ENCODE results near the gene MRPL24.
A peak's percentile ranks its signal among the peaks of the same experiment; 100 is the strongest.

The MRPL24 gene

GRCh38 chr1:156742801-156743200 lies 1.9 kb upstream of the MRPL24 start:
- no peak for DNase-seq

DNA sequence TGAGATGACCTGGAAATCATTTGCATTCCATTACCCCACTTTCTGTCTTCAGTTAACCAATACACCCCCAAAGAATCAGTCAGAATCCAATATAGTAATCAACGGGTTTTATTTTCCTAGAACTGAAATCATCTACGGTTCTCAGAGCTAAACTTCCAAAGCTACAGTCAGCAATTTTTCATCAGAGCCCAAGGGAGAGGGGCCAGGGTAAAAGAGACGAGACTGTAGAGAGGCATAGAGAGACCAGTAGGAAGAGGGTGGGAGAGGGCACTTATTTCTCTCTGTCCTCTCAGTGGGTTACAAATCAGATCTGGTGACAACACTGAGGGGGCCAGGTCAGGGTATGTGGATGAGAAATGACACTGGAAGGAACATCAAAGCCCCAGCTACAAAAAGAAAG lies 1.1 kb upstream of the MRPL24 start:
- no peak for DNase-seq

DNA sequence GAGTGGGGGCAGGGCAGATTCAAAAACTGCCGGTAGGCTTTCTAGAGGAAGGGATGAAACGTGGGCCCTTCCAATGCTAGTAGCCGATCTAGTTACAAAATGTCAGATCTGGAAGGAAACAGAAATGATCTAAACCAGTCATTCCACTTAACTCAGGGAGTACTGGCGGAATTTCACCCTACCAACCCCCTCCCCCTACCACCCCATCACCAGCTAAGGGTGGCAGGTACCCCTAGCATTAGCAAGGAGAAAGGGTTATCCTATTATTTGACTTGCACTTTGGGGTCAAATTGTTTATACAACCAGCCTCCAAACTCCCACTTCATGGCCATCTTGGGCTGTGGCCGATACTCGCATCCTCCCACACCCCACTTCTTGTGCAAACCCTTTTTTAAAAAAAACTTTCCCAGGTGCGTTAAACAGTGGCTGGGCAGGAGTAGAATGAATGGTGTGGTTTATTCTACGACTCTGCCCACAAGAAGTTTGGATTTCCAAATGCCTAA lies 644 bp upstream of the MRPL24 start:
- no peak for DNase-seq

GRCh38 chr1:156740237-156740740 lies 599 bp downstream of the MRPL24 start:
- no peak for DNase-seq

GRCh38 chr1:156738916-156739315 lies 2.0 kb downstream of the MRPL24 start:
- no peak for DNase-seq

DNA sequence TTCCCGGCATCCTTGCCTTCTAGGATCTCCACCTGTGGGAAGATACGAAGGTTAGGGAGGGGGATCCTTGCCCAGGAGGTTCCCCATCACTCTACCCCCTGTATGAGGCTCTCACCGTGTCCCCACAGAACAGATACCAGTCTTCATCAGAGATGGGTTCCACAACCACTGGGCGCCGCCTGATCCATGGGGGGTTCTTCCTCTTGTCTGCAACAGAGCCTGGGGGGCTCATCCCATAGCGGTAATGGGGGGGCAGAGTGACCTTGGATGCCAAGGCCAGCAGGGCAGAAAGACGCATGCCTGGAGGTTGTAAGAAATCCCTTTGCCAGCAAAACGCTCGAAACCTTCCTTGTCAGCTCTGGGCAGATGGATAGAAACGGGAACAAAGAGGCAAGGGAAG lies 2.5 kb downstream of the MRPL24 start:
- DNase-seq = no peak

- no peak for DNase-seq
These were observed 6.8 kb downstream of the MRPL24 start for GRCh38 chr1:156733989-156734584.

DNA sequence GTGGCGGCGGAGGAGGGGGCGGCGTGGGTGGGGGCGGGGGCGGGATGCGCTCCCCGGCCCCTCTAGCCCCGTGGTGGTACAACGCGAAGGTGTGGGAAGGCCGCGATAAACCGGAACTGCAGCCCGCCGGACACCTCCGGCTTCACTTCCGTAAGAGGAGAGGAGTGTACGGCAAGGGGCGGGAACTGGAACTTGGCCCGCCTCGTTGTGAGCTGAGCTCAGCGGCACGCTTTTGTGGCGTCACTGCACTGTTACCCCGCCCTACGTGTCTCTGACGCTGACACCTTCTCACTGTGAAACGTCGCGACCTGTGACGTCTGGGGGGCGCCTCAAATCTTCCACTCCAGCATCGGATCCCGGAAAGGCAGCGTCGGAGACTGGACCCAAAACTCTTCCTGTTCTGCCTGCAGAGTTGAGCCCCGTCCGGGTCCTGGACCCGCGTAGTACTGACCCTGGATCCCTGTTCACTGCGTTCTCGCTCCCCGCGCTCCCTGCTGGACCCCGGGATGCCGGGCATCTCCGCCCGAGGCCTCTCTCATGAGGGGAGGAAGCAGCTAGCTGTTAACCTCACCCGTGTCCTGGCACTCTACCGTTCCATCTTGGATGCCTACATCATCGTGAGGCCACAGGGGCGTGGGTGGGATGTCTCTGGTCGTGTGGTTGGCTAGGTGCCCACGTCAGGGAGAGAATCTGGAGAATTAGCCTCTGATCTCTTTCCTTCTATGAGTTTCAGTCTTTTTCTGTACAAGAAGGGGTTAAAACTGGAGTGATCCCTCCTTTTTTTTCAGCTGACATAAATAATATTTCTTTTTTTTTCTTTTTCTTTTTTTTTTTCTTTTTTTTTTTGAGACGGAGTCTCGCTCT lies 12.1 kb downstream of the MRPL24 start, which contains the start of gene ISG20L2:
TSS of gene ISG20L2 (minus strand) at position 168 of the 864 bp plus-strand sequence. CDS start 1,114 bp downstream, outside the sequence.
- DNase-seq = peak; percentile 93 to 98

DNA sequence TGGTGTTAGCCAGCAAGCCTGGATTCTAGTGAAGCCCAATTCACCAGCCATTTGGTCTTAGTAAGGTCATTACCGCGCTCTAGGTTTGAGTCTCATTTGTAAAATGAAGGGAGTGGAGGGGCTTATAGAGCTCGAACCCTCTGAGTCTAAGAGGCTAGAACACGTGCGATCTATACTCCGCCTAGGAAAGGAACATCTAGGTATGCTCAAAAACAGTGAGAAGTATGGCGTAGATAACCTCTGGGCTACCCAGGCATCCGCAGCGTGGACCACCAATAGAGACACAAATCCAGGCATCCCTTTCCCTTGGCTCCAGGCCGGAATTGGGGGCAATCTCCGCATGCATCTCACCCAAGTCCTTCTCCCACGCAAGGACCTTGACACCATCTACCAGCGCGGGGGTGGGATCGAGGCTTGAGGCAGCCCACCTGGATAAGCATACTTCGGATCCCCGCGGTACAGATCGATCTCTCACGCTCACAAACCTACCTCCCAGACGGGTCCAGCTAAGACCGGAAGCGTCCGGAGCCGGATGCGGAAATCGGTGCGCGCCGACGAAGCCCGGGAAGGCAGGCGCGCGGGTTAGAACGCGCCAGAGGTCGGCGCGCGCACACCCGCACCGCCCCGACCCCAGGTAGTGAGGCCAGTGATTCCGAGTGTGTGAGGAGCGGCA lies 12.8 kb downstream of the MRPL24 start, which contains the start of gene METTL25B:
TSS of gene METTL25B (plus strand) at position 544 of the 673 bp plus-strand sequence. CDS start 636 bp downstream, outside the sequence.
- peak in 1 of 2 donors; percentile 93 for DNase-seq

- no peak for DNase-seq
These were observed 13.4 kb downstream of the MRPL24 start for GRCh38 chr1:156727492-156727891.

- peak in 1 of 2 donors; percentile 26 for DNase-seq
These were observed 14.2 kb downstream of the MRPL24 start for GRCh38 chr1:156726549-156727226.

DNA sequence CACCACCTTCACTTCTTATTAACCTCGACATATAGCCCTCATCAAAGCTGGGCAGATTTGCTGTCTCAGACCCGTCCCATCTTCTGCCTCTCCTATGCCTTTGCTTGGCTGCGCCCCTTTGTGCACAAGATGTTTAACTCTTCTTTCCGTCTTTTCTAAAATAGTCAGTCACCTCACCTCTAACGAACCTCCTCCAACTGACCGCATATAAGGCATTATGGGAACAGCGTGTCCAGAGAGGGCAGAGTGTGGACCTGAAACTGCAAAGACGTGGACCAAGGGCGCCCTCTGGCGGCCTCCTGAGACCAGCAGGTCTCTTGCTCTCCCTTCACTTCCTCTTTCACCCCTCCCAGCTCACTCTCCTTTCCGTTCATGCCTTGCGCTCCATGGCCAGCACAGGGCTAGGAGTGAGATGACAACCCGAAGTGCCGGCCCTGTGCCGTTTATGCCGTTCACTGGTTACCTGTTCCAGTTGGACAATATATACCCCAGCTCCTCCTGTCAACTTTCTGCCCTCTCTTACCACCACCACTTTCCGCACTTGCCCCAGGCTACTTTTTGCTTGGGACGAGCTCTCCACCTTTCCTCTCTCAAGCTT lies 15.1 kb downstream of the MRPL24 start:
- peak; percentile 70 to 79 for DNase-seq

GRCh38 chr1:156721535-156721934 lies 19.4 kb downstream of the MRPL24 start:
- DNase-seq = no peak

GRCh38 chr1:156721131-156721530 lies 19.8 kb downstream of the MRPL24 start:
- DNase-seq = no peak

DNA sequence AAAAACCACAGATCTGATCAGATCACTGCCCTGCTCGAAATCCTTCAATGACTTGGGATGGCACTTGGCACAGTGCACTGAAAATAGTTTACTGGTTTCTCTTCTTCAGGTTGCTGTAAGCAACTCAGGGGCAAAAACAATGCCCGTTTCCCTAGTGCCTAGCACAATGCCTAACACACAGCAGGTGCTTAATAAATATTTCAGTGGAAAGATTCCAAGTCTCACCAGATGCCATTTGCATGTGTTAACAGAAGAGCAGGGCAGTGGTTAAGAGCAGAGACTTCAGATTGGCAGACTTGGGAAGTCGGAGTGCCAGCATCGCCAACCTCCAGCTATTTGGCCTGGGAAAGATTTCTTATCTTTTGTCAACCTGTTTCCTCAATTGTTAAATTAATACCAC lies 23.5 kb downstream of the MRPL24 start:
- DNase-seq = no peak

- no peak for DNase-seq
These were observed 26.1 kb downstream of the MRPL24 start for GRCh38 chr1:156714830-156715229.

DNA sequence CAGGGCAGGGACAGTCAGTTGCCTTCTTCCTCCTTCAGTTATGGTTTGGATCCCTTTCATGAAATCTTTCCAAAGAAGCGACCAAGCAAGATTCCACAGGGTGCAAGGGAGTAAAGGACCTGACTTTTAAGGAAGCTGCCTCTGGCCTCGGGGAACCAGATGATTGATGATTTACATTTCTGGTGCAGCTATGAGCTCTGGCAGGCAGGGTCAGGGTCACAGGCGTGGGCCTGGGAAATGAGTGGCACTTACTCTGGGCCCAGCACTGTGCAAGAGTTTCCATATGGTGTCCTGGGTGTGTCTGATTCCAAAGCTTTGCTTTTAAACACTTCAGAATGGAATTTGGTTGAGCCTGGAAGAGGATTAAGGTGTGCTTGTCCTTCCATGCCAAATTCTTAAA lies 28.3 kb downstream of the MRPL24 start:
- no peak for DNase-seq

GRCh38 chr1:156711011-156711817 lies 29.7 kb downstream of the MRPL24 start:
- DNase-seq = no peak

DNA sequence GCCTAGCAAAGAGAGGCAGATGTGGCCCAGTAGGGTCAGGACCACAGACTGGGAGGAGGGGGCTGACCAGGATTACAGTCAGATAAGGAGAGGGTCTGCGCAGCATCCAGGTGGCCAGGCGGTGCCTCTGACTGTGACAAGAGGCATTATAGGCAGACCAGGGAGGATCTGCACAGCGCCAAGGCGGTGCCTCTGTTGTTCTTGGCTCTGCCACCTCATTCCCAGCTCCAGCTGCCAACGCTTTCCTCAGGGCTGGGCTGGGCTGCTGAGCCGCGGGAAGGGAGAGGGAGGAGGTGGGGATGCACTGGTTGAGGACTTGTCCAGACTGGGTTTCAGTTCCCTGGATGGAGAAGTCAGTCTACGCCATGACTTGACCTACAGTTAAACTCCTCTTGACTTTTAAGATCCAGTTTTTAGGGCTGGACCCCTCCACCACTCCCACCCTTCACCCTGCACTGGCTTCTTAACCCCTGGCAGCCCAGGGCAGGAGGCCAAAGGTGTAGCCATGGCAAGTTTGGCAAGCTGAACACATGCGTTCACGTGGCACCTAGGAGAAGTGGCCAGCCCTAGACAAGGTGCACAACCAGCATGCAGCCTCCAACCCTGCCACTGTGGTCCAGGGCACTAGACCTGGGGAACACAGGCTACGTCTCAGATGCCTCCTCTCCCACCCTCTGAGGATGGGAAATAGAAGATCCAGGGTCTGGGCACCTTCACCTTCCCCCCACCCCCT lies 31.0 kb downstream of the MRPL24 start:
- no peak for DNase-seq

DNA sequence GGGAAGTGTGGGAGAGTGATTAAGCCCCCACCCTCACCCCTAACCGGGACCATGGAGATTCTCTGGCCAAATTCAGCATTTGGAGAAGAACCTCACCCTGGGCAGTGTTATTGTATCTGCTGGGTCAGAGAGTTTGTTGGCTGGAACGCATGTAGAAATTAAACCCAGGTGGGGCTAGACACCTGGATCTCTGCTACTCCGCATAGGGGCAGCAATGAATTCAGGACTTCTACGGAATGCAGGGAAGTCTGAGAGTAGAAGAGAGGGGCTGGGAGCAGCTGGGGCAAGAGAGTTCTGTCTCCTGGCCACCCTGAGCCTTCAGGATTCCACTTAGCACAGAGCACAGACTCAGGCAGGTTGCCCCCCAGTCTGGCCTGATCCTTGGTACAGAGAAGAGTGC lies 31.9 kb downstream of the MRPL24 start:
- DNase-seq = no peak
